GM18526 (cell line): ENCODE results near the gene OR56B4.
"Not testable (repeated sequence)": the region's sequence is repeated elsewhere in the genome, so short reads cannot be mapped to it uniquely, and the experiment has no call there.

Source experiments
- POLR2A ChIP-seq: IDR thresholded peaks from 3 replicates; pipeline ENCODE4 v1.6.1; 2011; ENCODE audit not compliant: insufficient read length; ENCODE audit errors: extremely low read depth

The OR56B4 gene

GRCh38 chr11:6107384-6107783, at the start of gene OR56B4:
Gene OR56B4 (plus strand): TSS chr11:6107684. CDS start chr11:6107779, 95 bp downstream.
- TF ChIP-seq POLR2A = not testable (repeated sequence)

GRCh38 chr11:6061475-6061874, 46.0 kb upstream of the OR56B4 start:
- no peak for TF ChIP-seq POLR2A

DNA sequence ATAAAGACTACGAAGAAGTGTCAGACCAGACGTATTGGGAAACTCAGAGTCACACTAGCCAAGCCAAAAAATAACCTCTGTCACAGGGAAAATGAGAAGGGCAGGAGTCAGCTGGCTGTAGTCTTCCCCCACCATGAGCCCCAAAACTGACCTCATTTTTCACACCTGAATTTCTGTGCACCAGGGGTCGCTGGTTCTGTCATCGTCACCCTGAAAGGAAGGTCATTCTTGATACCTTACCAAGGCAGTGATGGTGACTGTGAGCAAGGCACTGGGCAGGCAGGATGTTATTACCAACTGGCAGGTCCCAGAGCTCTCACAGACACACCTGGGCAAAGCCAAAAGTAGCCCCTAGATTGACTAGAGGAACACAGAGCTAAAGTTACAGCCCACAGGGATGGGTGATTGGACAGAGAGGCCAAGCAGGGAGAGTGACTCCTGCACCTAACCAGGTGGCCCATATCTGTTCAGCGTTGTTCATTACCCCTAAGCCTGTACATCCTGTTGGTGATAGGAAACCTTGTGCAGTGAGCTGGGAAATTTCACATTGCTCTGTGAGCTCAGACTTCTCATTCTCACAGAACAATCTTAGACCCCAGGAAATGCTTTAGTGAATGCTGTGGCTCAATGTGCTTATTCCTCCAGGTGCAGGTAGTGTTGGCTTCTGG, 44.7 kb upstream of the OR56B4 start:
- no peak for TF ChIP-seq POLR2A

DNA sequence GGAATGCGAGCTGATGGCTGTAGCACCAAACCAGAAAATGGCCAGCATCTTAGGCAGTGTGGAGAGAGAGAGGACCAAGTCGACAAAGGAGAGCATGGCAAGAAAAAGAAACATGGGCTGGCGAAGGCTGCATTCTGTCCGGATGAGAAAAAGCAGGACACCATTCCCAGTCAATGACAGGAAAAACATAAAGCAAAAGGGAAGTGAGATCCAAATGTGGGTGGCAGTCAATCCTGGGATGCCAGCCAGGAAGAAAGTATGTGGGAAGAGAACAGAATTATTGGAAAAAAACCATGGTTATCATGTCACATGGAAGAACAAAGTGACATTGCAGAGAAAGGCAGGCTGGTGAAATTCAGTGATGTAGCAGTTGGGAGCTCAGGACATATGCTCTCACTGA, 40.0 kb upstream of the OR56B4 start:
- no peak for TF ChIP-seq POLR2A

- TF ChIP-seq POLR2A = no peak
These were observed 29.8 kb upstream of the OR56B4 start for GRCh38 chr11:6077723-6078122.

GRCh38 chr11:6079463-6079862, 28.0 kb upstream of the OR56B4 start:
- no peak for TF ChIP-seq POLR2A

DNA sequence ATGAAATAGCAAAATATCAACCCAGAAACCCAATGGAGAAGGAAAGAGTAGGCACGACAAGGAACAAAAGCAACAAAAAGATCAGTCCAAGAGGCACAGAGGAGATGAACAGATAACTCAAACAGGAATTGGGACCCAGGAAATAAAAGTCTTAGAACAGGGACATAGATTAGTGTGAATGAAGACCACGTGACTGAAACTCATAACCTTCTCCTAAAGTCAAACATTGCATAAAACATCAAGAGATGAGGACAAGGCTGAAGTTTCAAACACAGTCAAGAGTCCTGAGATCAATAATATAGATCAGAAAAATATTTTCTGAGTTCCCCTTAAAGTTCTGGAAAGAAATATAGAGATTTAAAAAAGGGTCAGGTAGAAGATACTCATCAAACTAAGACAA, 24.4 kb upstream of the OR56B4 start:
- no peak for TF ChIP-seq POLR2A

DNA sequence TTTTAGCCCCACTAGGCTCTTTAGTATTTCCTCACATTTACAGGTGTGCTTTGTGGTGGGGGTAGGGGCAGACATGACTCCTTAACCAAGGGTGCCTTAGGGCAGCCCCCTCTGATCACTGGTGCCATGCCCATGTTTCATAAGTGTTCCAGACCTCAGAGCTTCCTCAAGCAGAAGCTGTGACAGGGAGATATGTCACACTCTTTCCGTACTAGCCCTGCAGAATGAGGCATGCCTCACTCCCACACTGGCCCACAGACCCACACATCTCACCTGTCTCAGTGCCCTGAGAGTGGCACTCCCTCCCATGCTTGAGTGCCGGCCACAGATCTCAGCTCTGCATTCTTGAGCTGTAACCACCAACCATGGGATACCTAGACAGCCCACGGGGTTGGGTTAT, 22.9 kb upstream of the OR56B4 start:
- no peak for TF ChIP-seq POLR2A

DNA sequence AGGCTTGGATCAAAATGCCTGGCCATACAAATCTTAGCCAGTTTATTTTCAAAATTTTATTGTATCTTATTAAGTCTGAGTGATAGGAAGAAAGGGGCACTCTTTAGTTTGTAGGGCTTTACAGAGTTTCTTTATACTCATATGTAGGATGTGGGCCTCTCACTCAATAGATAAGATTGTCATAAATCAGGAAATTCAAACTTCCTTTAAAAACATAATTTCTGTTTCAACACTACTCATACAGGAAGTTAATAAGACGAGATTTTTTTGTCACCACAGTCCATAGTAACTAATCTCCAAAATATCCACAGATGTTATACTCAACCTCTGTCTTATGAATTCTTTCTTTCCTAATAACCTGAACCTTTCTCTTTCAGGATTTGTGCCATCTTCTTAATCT, 13.3 kb upstream of the OR56B4 start:
- no peak for TF ChIP-seq POLR2A

DNA sequence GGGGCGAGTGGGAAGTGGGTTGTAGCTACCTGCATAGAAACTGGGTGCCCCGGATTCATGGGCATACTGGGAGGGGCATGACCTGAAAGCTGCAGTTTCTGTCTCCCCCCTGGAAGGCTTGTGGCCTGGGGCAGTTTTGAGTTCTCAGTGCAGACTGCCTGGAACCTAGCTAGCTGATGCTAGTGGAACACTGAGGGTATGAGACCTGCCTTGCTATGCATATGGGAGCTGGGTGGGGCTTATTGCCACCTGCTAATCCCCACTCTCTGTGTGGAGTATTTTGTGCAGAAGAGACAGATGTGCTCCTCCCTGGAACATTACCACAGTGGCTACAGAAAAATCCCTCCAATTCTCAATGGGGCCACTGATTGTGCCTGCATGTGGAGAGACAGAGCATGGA, 11.7 kb upstream of the OR56B4 start:
- TF ChIP-seq POLR2A = no peak

DNA sequence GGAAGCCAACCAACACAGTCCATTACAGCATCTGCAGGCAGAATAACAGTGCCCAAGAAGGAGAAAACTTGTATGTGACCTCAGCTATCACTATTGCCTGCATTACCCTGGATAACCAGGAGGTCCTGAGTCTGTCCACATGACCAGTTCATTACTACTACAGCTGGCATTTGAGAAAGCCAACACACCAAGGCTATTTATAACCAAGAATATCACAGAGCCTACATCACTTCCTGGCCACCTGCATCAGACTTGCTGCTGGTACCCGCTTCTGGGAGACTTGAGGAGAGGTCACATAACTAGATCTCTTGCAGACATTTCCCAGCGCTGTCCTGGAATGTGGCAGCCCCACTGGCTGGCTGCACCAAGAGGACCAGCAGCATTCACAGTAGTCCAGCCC, 11.1 kb upstream of the OR56B4 start:
- TF ChIP-seq POLR2A = no peak

GRCh38 chr11:6099577-6099976, 7.9 kb upstream of the OR56B4 start:
- TF ChIP-seq POLR2A = no peak

- no peak for TF ChIP-seq POLR2A
These were observed 2.5 kb downstream of the OR56B4 start for GRCh38 chr11:6110011-6110410.

- no peak for TF ChIP-seq POLR2A
These were observed 4.2 kb downstream of the OR56B4 start for GRCh38 chr11:6111673-6112072.

DNA sequence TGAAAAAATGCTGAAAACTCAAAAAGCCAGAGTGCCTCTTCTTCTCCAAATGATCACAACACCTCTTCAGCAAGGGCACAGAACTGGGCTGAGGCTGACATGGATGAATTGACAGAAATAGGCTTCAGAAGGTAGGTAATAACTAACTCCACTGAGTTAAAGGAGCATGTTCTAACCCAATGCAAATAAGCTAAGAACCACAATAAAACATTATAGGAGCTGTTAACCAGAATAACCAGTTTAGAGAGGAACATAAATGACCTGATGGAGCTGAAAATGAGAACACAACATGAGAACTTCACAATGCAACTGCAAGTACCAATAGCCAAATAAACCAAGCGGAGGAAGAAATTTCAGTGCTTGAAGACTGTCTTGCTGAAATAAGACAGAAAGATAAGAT, 9.2 kb downstream of the OR56B4 start:
- TF ChIP-seq POLR2A = no peak

GRCh38 chr11:6124245-6124644, 16.8 kb downstream of the OR56B4 start:
- TF ChIP-seq POLR2A = no peak

GRCh38 chr11:6127881-6128280, 20.4 kb downstream of the OR56B4 start:
- TF ChIP-seq POLR2A = no peak
